GM12878 (cell line): ENCODE results near the gene PFKL. TPM values are rescaled to one million over a fixed set of nuclear protein-coding genes. Genes with fewer than 3 reads are reported as not detected.

ENCODE experiments used
- ATAC-seq: fragments of 200-7000 bp; cut with Tn5 transposase; 3 replicates; pipeline ENCODE4 v1.9.1; 2020; ENCODE audit warnings: mild to moderate bottlenecking, moderate library complexity
- BruUV-seq: library from RNA; stranded (reverse); fragments of 400-500 nt; replicated peaks from 2 replicates; lab custom pipeline; 2021; lab: Mats Ljungman, UMichigan
- CTCF ChIA-PET: fragments of 300-600 bp; sonication (Branson Sonifier 250); formaldehyde crosslinking; extraction: SDS; loops from one replicate; lab custom pipeline; 2021; ENCODE audit warnings: inconsistent platforms; lab: Yijun Ruan, JAX
- POLR2A ChIA-PET: fragments of 350-600 bp; formaldehyde crosslinking; extraction: SDS; loops from one replicate; lab custom pipeline; 2021; ENCODE audit warnings: inconsistent platforms; lab: Charles Lee
- RAD21 ChIA-PET: fragments of 300-600 bp; sonication (Branson Sonifier 250); formaldehyde crosslinking; loops from one replicate; lab custom pipeline; 2023; ENCODE audit warnings: antibody characterized with exemption; ENCODE audit not compliant: unreplicated experiment; lab: Charles Lee
- SMC1A ChIA-PET: fragments of 300-600 bp; sonication (Branson Sonifier 250); formaldehyde crosslinking; loops from one replicate; lab custom pipeline; 2023; ENCODE audit not compliant: unreplicated experiment, uncharacterized antibody; lab: Charles Lee
- DNase-seq: peaks from one replicate; pipeline ENCODE4 v3.0.0-alpha.2; 2011; ENCODE audit warnings: low read depth, low spot score
- FAIRE-seq: peaks from 3 replicates; lab custom pipeline; 2011; peaks lifted over from hg19 to GRCh38; lab: Jason Lieb, UNC
- H2AFZ ChIP-seq: 2 replicates; pipeline ENCODE4 v1.6.0; 2011; ENCODE audit warnings: low read depth, low read length, control low read depth; ENCODE audit not compliant: control insufficient read depth
- H3K27ac ChIP-seq: 2 replicates; pipeline ENCODE4 v1.5.1; 2011; ENCODE audit warnings: control low read depth; ENCODE audit not compliant: control insufficient read depth, insufficient read depth
- H3K27me3 ChIP-seq, 2 experiments: replicated peaks in 1 of 2; 2 replicates each; pipeline versions ENCODE4 v1.6.0 to v1.6.1; 2011; ENCODE audit warnings: low read length in 1 of 2; ENCODE audit not compliant: control insufficient read depth in 2 of 2, insufficient read depth in 2 of 2
- H3K36me3 ChIP-seq, 2 experiments: 2 replicates each; pipeline ENCODE4 v1.5.1; 2011; ENCODE audit warnings: low read length in 1 of 2; ENCODE audit not compliant: control insufficient read depth in 2 of 2, insufficient read depth in 2 of 2
- H3K4me1 ChIP-seq: 2 replicates; pipeline ENCODE4 v1.6.1; 2011; ENCODE audit warnings: mild to moderate bottlenecking, low read length, moderate library complexity, mixed read lengths; ENCODE audit not compliant: control insufficient read depth, insufficient read depth
- H3K4me2 ChIP-seq: 2 replicates; pipeline ENCODE4 v1.6.0; 2011; ENCODE audit warnings: control low read depth; ENCODE audit not compliant: control insufficient read depth, insufficient read depth
- H3K4me3 ChIP-seq: fragments of 200-600 bp; sonication (generic); 2 replicates; pipeline ENCODE4 v1.5.1; 2016
- H3K79me2 ChIP-seq: 2 replicates; pipeline ENCODE4 v1.6.0; 2011; ENCODE audit warnings: low read length; ENCODE audit not compliant: control insufficient read depth, insufficient read depth
- H3K9ac ChIP-seq: 2 replicates; pipeline ENCODE4 v1.8.0; 2011; ENCODE audit warnings: low read length, control low read depth, mixed read lengths; ENCODE audit not compliant: control insufficient read depth, insufficient read depth
- H3K9me3 ChIP-seq: replicated peaks from 3 replicates; pipeline ENCODE4 v1.5.1; 2011; ENCODE audit warnings: mild to moderate bottlenecking, low read length; ENCODE audit not compliant: control insufficient read depth, insufficient read depth
- H4K20me1 ChIP-seq: 2 replicates; pipeline ENCODE4 v1.6.0; 2011; ENCODE audit not compliant: control insufficient read depth, insufficient read depth
- ASH2L ChIP-seq: fragments of 300-600, 200-600 bp; sonication (generic); IDR thresholded peaks from 2 replicates; pipeline ENCODE4 v1.6.1; 2017; ENCODE audit warnings: low read depth, mild to moderate bottlenecking, borderline replicate concordance
- CHD2 ChIP-seq: IDR thresholded peaks from 2 replicates; pipeline ENCODE4 v1.6.1; 2011; ENCODE audit warnings: low read depth, low read length, improper control_type of control experiment, borderline replicate concordance
- CTCF ChIP-seq, 3 experiments: IDR thresholded peaks in 2 of 3; conservative IDR thresholded peaks in 1 of 3; 2 replicates each; pipeline ENCODE4 v1.5.1; 2011; ENCODE audit warnings: low read depth in 3 of 3, low read length in 3 of 3, mild to moderate bottlenecking in 3 of 3, control low read depth in 2 of 3, moderate library complexity in 2 of 3, inconsistent platforms in 1 of 3, mixed read lengths in 1 of 3; ENCODE audit not compliant: control insufficient read depth in 2 of 3, insufficient read depth in 1 of 3; ENCODE audit errors: extremely low read depth in 1 of 3
- GATAD2B ChIP-seq: fragments of 450-650 bp; conservative IDR thresholded peaks from 2 replicates; pipeline ENCODE4 v1.6.1; 2017; ENCODE audit warnings: low read depth, mild to moderate bottlenecking, moderate library complexity
- MYC ChIP-seq: IDR thresholded peaks from 2 replicates; pipeline ENCODE4 v1.6.1; 2011; ENCODE audit warnings: mild to moderate bottlenecking, low read length, moderate library complexity, inconsistent platforms; ENCODE audit not compliant: insufficient read depth, insufficient replicate concordance, insufficient read length, severe bottlenecking
- NFXL1 ChIP-seq: fragments of 450-650 bp; IDR thresholded peaks from 2 replicates; pipeline ENCODE4 v1.6.1; 2017; ENCODE audit warnings: antibody characterized with exemption, mild to moderate bottlenecking, borderline replicate concordance
- NFYA ChIP-seq: IDR thresholded peaks from 2 replicates; pipeline ENCODE4 v1.6.1; 2011; ENCODE audit warnings: low read depth, mild to moderate bottlenecking, low read length, improper control_type of control experiment, borderline replicate concordance
- NR2C1 ChIP-seq: fragments of 450-650 bp; IDR thresholded peaks from 2 replicates; pipeline ENCODE4 v1.6.1; 2017; ENCODE audit warnings: antibody characterized with exemption, mild to moderate bottlenecking, moderate library complexity
- POLR2A ChIP-seq: IDR thresholded peaks from 2 replicates; pipeline ENCODE4 v1.6.1; 2011; ENCODE audit warnings: low read depth, mild to moderate bottlenecking, low read length
- WGBS: methylation state at CpG from one replicate; pipeline ENCODE4 v1.1.6; 2016; ENCODE audit warnings: low lambda C conversion rate; ENCODE audit not compliant: insufficient replicate concordance, insufficient coverage; ENCODE audit errors: missing lambda C conversion rate; 5-methylcytosine and 5-hydroxymethylcytosine counted together
- in situ Hi-C: fragments of 300-500 bp; cut with MboI; formaldehyde crosslinking; loops from 9 replicates; pipeline ENCODE4 v1.14.3; 2018; ENCODE audit warnings: mixed read lengths
- intact Hi-C: fragments of 100-400 bp; cut with micrococcal nuclease; formaldehyde crosslinking; loops from one replicate; pipeline ENCODE4 v1.14.2; 2022; ENCODE audit not compliant: unreplicated experiment
- polyA plus RNA-seq, 11 experiments: library from polyadenylated mRNA; depleted of rRNA in 4 of 11; unstranded in 6 of 11; stranded (reverse) in 5 of 11; fragments of >200 nt; fragmentation: Nextera tagmentation in 4 of 11; fragmentation: Illumina TruSeq in 1 of 11; extraction: Ambion mirVana in 4 of 11; extraction: Trizol in 1 of 11; gene quantifications; 1 replicate in 1 of 11; 2 replicates in 10 of 11; pipeline versions ENCODE4 v1.2.1 to v1.2.3, GENCODE V29; 2011 to 2016; ENCODE audit warnings: inconsistent platforms in 2 of 11, missing spikeins in 2 of 11, low read depth in 1 of 11
- total RNA-seq, 4 experiments: library from RNA; depleted of rRNA in 3 of 4; stranded (reverse); fragments of >200 nt in 3 of 4; fragmentation: Illumina TruSeq in 1 of 4; extraction: Trizol in 1 of 4; gene quantifications; 2 replicates each; pipeline versions ENCODE4 v1.2.1 to v1.2.3, GENCODE V29; 2013 to 2021
- TF ChIP-seq, protein P1 (sequence below): fragments of 450-650 bp; IDR thresholded peaks from 2 replicates; pipeline ENCODE4 v1.6.1; 2016; ENCODE audit warnings: mild to moderate bottlenecking, moderate library complexity, borderline replicate concordance
- TF ChIP-seq, protein P2 (sequence below): IDR thresholded peaks from 2 replicates; pipeline ENCODE4 v1.6.1; 2012; ENCODE audit warnings: low read depth, low read length, improper control_type of control experiment

Gene PFKL
- total and polyA plus RNA-seq, 10 of the 15 experiments (the other 5 are each of a cell fraction or from before 2014, with no cell fraction given), result 1.2 to 192 (median 112) TPM

DNA sequence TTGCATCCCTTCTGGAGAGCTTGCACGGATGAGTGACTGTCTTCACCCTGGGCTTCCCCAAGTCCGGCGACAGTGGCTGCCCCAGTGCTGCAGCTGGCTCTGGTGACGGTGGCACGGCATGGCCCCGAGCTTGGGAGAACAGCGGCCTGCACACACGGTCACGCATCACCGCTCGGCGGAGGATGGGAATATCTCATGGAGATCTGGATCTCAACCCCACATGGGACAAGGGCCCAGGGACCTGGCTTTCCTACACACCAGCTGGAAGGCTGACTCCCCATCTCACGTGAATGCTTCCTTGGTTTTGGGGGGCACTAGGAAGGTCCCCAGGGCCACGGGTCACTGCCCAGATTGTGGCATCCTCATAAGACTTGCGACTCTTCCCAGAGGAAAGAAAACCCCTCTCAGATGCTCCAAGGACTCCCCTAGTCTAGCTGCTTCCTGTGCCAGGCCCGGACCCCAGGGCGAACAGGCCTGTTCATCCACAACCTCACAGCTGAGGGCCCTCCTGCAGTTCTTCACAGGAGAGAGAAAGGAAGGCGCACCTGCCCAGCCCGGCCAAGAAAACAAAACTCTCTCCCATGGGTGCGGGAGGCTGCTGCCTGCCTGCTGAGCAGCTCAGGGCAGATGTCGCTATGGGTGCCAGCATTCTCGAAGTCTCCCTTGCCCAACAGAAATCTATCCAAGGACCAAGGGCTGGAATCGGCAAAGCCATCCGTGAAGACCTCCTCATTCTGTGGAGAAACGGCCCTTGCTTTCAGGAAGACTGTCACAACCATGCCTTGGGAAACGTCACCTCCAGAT is 29.4 kb downstream of the PFKL start:
- H2AFZ ChIP-seq, result no peak overlapping the region
- ChIA-PET RAD21 (no interaction called here), SMC1A (no interaction called here), POLR2A (no interaction called here), CTCF (interaction anchor here (1.6 kb wide), 1 partner anchor 9 kb away, joined by 4 read pairs; no protein-coding TSS in a partner anchor)
- no peaks in the 10 kb centered on the region for H3K79me2 ChIP-seq
- H3K27me3 ChIP-seq, result no peaks in the 10 kb centered on the region
- 76% methylated on average over 26 of the region's 26 CpGs for WGBS
- ATAC-seq, result no peak
- no peak overlapping the region for H3K27ac ChIP-seq
- in situ Hi-C loops (no loop called here), intact Hi-C loops (no loop called here)
- H3K4me1 ChIP-seq, result no peaks in the 10 kb centered on the region
- no peaks in the 10 kb centered on the region for H3K9me3 ChIP-seq
- no peak for FAIRE-seq
- no peaks in the 10 kb centered on the region for H4K20me1 ChIP-seq
- no peak overlapping the region for H3K4me3 ChIP-seq
- BruUV-seq, result no TSS peak
- DNase-seq, result no peak
- H3K4me2 ChIP-seq, result no peak overlapping the region
- peaks cover 0 to 8% of the 10 kb centered on the region in 2 experiments; a peak in 3 of 4 replicates for H3K36me3 ChIP-seq
- H3K9ac ChIP-seq, result no peak overlapping the region
- no peak for TF ChIP-seq ASH2L
- TF ChIP-seq, protein P1, sequence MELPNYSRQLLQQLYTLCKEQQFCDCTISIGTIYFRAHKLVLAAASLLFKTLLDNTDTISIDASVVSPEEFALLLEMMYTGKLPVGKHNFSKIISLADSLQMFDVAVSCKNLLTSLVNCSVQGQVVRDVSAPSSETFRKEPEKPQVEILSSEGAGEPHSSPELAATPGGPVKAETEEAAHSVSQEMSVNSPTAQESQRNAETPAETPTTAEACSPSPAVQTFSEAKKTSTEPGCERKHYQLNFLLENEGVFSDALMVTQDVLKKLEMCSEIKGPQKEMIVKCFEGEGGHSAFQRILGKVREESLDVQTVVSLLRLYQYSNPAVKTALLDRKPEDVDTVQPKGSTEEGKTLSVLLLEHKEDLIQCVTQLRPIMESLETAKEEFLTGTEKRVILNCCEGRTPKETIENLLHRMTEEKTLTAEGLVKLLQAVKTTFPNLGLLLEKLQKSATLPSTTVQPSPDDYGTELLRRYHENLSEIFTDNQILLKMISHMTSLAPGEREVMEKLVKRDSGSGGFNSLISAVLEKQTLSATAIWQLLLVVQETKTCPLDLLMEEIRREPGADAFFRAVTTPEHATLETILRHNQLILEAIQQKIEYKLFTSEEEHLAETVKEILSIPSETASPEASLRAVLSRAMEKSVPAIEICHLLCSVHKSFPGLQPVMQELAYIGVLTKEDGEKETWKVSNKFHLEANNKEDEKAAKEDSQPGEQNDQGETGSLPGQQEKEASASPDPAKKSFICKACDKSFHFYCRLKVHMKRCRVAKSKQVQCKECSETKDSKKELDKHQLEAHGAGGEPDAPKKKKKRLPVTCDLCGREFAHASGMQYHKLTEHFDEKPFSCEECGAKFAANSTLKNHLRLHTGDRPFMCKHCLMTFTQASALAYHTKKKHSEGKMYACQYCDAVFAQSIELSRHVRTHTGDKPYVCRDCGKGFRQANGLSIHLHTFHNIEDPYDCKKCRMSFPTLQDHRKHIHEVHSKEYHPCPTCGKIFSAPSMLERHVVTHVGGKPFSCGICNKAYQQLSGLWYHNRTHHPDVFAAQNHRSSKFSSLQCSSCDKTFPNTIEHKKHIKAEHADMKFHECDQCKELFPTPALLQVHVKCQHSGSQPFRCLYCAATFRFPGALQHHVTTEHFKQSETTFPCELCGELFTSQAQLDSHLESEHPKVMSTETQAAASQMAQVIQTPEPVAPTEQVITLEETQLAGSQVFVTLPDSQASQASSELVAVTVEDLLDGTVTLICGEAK, result no peak
- TF ChIP-seq, protein P2, sequence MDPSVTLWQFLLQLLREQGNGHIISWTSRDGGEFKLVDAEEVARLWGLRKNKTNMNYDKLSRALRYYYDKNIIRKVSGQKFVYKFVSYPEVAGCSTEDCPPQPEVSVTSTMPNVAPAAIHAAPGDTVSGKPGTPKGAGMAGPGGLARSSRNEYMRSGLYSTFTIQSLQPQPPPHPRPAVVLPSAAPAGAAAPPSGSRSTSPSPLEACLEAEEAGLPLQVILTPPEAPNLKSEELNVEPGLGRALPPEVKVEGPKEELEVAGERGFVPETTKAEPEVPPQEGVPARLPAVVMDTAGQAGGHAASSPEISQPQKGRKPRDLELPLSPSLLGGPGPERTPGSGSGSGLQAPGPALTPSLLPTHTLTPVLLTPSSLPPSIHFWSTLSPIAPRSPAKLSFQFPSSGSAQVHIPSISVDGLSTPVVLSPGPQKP, result no peak
- no peak for TF ChIP-seq MYC
- TF ChIP-seq POLR2A, result peak; percentile 66
- TF ChIP-seq CHD2, result no peak
- TF ChIP-seq NR2C1, result no peak
- TF ChIP-seq GATAD2B, result no peak
- TF ChIP-seq NFXL1, result no peak
- TF ChIP-seq NFYA, result no peak
- TF ChIP-seq CTCF (IDR thresholded peaks at IDR 0.05 in 2 of 3, conservative IDR thresholded peaks at IDR 0.05 in 1 of 3; ENCODE audit: control insufficient read depth in 2 of 3, extremely low read depth in 1 of 3, insufficient read depth in 1 of 3, low read depth in 3 of 3, low read length in 3 of 3), result no peak
